Measurements from ENCODE around the gene CERS6. TPM values are rescaled to one million over a fixed set of nuclear protein-coding genes. Genes with fewer than 3 reads are reported as not detected.
A peak's percentile ranks its signal among the peaks of the same experiment; 100 is the strongest.

Gene CERS6
- total RNA-seq, 1 experiment from 2014 or later: 14.0 TPM

- no peaks in the 10 kb centered on the region for H3K36me3 ChIP-seq (replicated peaks; ENCODE audit: control insufficient read depth, insufficient read depth, low read length)
- no peak overlapping the region for H3K4me3 ChIP-seq (ENCODE audit: insufficient read depth, low read depth, low read length)
- DNase-seq: no peak
- no peaks in the 10 kb centered on the region; the same call in 1 of the 2 replicates for H3K27me3 ChIP-seq (ENCODE audit: control insufficient read depth, insufficient read depth, low read length)
Observed at GRCh38 chr2:168432565-168433186, 23.4 kb upstream of the CERS6 start.

- no peak for DNase-seq
- H3K4me3 ChIP-seq (ENCODE audit: insufficient read depth, low read depth, low read length): no peak overlapping the region
- no peaks in the 10 kb centered on the region; the same call in 1 of the 2 replicates for H3K27me3 ChIP-seq (ENCODE audit: control insufficient read depth, insufficient read depth, low read length)
- H3K36me3 ChIP-seq (replicated peaks; ENCODE audit: control insufficient read depth, insufficient read depth, low read length): no peaks in the 10 kb centered on the region
Observed at GRCh38 chr2:168433527-168433926, 22.5 kb upstream of the CERS6 start.

- Histone ChIP-seq H3K27me3 (ENCODE audit: control insufficient read depth, insufficient read depth, low read length) (no peaks in the 10 kb centered on the region; the same call in 1 of the 2 replicates), H3K4me3 (ENCODE audit: insufficient read depth, low read depth, low read length) (no peak overlapping the region), H3K36me3 (replicated peaks; ENCODE audit: control insufficient read depth, insufficient read depth, low read length) (no peaks in the 10 kb centered on the region)
- DNase-seq: no peak
Observed at GRCh38 chr2:168434146-168434545, 21.9 kb upstream of the CERS6 start.

GRCh38 chr2:168436840-168437239 lies 19.2 kb upstream of the CERS6 start:
- H3K27me3 ChIP-seq (ENCODE audit: control insufficient read depth, insufficient read depth, low read length): no peaks in the 10 kb centered on the region
- no peaks in the 10 kb centered on the region for H3K36me3 ChIP-seq (replicated peaks; ENCODE audit: control insufficient read depth, insufficient read depth, low read length)
- H3K4me3 ChIP-seq (ENCODE audit: insufficient read depth, low read depth, low read length): no peak overlapping the region
- no peak for DNase-seq

GRCh38 chr2:168438553-168438952 lies 17.5 kb upstream of the CERS6 start:
- no peak for DNase-seq
- no peaks in the 10 kb centered on the region for H3K36me3 ChIP-seq (replicated peaks; ENCODE audit: control insufficient read depth, insufficient read depth, low read length)
- H3K27me3 ChIP-seq (ENCODE audit: control insufficient read depth, insufficient read depth, low read length): no peaks in the 10 kb centered on the region
- no peak overlapping the region for H3K4me3 ChIP-seq (ENCODE audit: insufficient read depth, low read depth, low read length)

- H3K4me3 ChIP-seq (ENCODE audit: insufficient read depth, low read depth, low read length): no peak overlapping the region
- H3K27me3 ChIP-seq (ENCODE audit: control insufficient read depth, insufficient read depth, low read length): no peaks in the 10 kb centered on the region
- DNase-seq: no peak
- no peaks in the 10 kb centered on the region for H3K36me3 ChIP-seq (replicated peaks; ENCODE audit: control insufficient read depth, insufficient read depth, low read length)
Observed at GRCh38 chr2:168439536-168439935, 16.5 kb upstream of the CERS6 start.

- Histone ChIP-seq H3K4me3 (ENCODE audit: insufficient read depth, low read depth, low read length) (no peak overlapping the region), H3K36me3 (replicated peaks; ENCODE audit: control insufficient read depth, insufficient read depth, low read length) (no peaks in the 10 kb centered on the region), H3K27me3 (ENCODE audit: control insufficient read depth, insufficient read depth, low read length) (no peaks in the 10 kb centered on the region)
- DNase-seq: no peak
Observed at GRCh38 chr2:168441214-168441872, 14.7 kb upstream of the CERS6 start.

GRCh38 chr2:168443818-168444217 lies 12.3 kb upstream of the CERS6 start:
- peak; percentile 6 for DNase-seq
- Histone ChIP-seq H3K36me3 (replicated peaks; ENCODE audit: control insufficient read depth, insufficient read depth, low read length) (no peaks in the 10 kb centered on the region), H3K27me3 (ENCODE audit: control insufficient read depth, insufficient read depth, low read length) (no peaks in the 10 kb centered on the region), H3K4me3 (ENCODE audit: insufficient read depth, low read depth, low read length) (no peak overlapping the region)

- DNase-seq: no peak
- Histone ChIP-seq H3K36me3 (replicated peaks; ENCODE audit: control insufficient read depth, insufficient read depth, low read length) (no peaks in the 10 kb centered on the region), H3K4me3 (ENCODE audit: insufficient read depth, low read depth, low read length) (no peak overlapping the region), H3K27me3 (ENCODE audit: control insufficient read depth, insufficient read depth, low read length) (no peaks in the 10 kb centered on the region)
Observed at GRCh38 chr2:168445960-168446359, 10.1 kb upstream of the CERS6 start.

- no peak overlapping the region for H3K4me3 ChIP-seq (ENCODE audit: insufficient read depth, low read depth, low read length)
Observed at GRCh38 chr2:168448980-168449379, 7.1 kb upstream of the CERS6 start.

GRCh38 chr2:168449419-168449818 lies 6.7 kb upstream of the CERS6 start:
- no peak overlapping the region for H3K4me3 ChIP-seq (ENCODE audit: insufficient read depth, low read depth, low read length)
- DNase-seq: no peak
- no peaks in the 10 kb centered on the region for H3K27me3 ChIP-seq (ENCODE audit: control insufficient read depth, insufficient read depth, low read length)
- no peaks in the 10 kb centered on the region for H3K36me3 ChIP-seq (replicated peaks; ENCODE audit: control insufficient read depth, insufficient read depth, low read length)

More at GRCh38 chr2:168448980-168449379, 7.1 kb upstream of the CERS6 start:
- Histone ChIP-seq H3K36me3 (replicated peaks; ENCODE audit: control insufficient read depth, insufficient read depth, low read length) (no peaks in the 10 kb centered on the region), H3K27me3 (ENCODE audit: control insufficient read depth, insufficient read depth, low read length) (no peaks in the 10 kb centered on the region)
- no peak for DNase-seq

GRCh38 chr2:168450171-168450570 lies 5.9 kb upstream of the CERS6 start:
- H3K27me3 ChIP-seq (ENCODE audit: control insufficient read depth, insufficient read depth, low read length): no peaks in the 10 kb centered on the region; the same call in 1 of the 2 replicates
- no peaks in the 10 kb centered on the region for H3K36me3 ChIP-seq (replicated peaks; ENCODE audit: control insufficient read depth, insufficient read depth, low read length)
- DNase-seq: no peak
- H3K4me3 ChIP-seq (ENCODE audit: insufficient read depth, low read depth, low read length): no peak overlapping the region

GRCh38 chr2:168450732-168451131 lies 5.3 kb upstream of the CERS6 start:
- H3K4me3 ChIP-seq (ENCODE audit: insufficient read depth, low read depth, low read length): no peak overlapping the region
- H3K27me3 ChIP-seq (ENCODE audit: control insufficient read depth, insufficient read depth, low read length): no peaks in the 10 kb centered on the region; the same call in 1 of the 2 replicates
- no peak for DNase-seq
- no peaks in the 10 kb centered on the region for H3K36me3 ChIP-seq (replicated peaks; ENCODE audit: control insufficient read depth, insufficient read depth, low read length)

GRCh38 chr2:168452781-168453180 lies 3.3 kb upstream of the CERS6 start:
- DNase-seq: no peak
- H3K36me3 ChIP-seq (replicated peaks; ENCODE audit: control insufficient read depth, insufficient read depth, low read length): no peaks in the 10 kb centered on the region
- H3K27me3 ChIP-seq (ENCODE audit: control insufficient read depth, insufficient read depth, low read length): peaks cover 6% of the 10 kb centered on the region
- no peak overlapping the region for H3K4me3 ChIP-seq (ENCODE audit: insufficient read depth, low read depth, low read length)

- no peak for DNase-seq
- H3K27me3 ChIP-seq (ENCODE audit: control insufficient read depth, insufficient read depth, low read length): peaks cover 6% of the 10 kb centered on the region
- H3K4me3 ChIP-seq (ENCODE audit: insufficient read depth, low read depth, low read length): no peak overlapping the region
- no peaks in the 10 kb centered on the region for H3K36me3 ChIP-seq (replicated peaks; ENCODE audit: control insufficient read depth, insufficient read depth, low read length)
Observed at GRCh38 chr2:168453404-168453803, 2.7 kb upstream of the CERS6 start.

Data from H7 (cell line).